Measurements from ENCODE around the gene RTF1. TPM values are rescaled to one million over a fixed set of nuclear protein-coding genes. Genes with fewer than 3 reads are reported as not detected.

The RTF1 gene
- total RNA-seq, 2 experiments from 2014 or later, result 40.4 to 45.7 TPM

DNA sequence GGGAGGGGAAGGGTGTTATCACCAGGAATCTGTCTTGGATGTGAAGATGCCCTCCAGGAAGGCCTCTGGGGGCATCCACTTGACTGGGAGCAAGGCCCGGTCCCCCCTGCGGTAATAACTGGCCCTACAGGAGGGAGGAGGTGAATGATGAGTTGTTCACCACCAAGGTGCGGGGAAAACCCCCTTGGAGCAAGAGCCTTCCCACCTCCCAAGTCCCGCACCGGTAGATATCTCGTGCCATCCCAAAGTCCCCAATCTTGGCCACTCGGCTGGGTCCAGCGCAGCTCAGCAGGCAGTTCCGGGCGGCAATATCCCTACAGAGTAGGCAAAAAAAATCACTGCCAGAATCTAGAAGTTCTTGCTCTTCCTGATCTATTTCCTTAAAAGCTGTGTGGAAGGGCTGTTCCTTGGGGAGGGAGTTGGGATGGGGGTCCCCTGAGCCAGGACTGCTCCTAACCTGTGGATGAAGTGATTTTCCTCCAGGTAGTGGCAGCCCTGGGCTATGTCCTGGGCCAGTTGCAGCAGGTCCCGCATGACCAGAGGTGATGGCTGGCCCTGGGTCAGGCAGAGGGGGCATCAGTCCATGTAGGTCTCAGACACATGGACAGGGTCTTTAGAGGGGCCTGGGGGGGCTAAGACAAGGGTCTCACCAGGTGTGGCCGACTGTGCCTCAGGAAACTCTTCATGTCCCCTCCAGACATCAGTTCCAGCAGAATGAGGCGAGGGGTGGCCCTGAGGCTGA lies 88.0 kb downstream of the RTF1 start:
- Mint-ChIP-seq H3K4me1 (peaks cover 22% of the 10 kb centered on the region), H3K27ac (peak overlapping the region; percentile 2), H3K9me3 (no peaks in the 10 kb centered on the region), H3K4me3 (no peak overlapping the region), H3K27me3 (peaks cover 65% of the 10 kb centered on the region), H3K36me3 (ENCODE audit: low read depth) (no peaks in the 10 kb centered on the region)
- no peak for DNase-seq
- ChIA-PET POLR2A (no interaction called here), CTCF (interaction anchor here (0.5 to 0.6 kb wide), 2 partner anchors 95 to 1427 kb away, joined by 4 read pairs; no protein-coding TSS in a partner anchor)

DNA sequence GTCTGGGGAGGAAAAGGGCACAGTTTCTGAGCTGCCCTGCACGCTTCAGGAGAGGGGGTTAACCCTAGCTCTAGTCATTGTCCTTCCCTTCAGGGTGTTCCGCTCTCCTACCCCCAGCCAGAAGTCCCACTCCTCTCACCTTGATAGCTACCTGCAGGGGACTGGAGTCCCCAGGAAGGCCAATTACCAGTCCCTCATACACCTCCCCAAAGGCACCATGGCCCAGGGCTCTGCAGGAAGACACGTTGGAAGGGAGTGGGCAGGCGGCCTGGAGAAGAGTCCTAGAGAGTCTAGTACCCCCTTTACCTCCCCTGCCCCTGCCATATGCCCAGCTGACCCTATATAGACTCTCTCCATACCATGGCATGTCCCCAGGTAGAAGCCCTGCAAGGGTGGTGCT lies 88.9 kb downstream of the RTF1 start:
- Mint-ChIP-seq H3K4me1 (peaks cover 19% of the 10 kb centered on the region), H3K4me3 (no peak overlapping the region)

DNA sequence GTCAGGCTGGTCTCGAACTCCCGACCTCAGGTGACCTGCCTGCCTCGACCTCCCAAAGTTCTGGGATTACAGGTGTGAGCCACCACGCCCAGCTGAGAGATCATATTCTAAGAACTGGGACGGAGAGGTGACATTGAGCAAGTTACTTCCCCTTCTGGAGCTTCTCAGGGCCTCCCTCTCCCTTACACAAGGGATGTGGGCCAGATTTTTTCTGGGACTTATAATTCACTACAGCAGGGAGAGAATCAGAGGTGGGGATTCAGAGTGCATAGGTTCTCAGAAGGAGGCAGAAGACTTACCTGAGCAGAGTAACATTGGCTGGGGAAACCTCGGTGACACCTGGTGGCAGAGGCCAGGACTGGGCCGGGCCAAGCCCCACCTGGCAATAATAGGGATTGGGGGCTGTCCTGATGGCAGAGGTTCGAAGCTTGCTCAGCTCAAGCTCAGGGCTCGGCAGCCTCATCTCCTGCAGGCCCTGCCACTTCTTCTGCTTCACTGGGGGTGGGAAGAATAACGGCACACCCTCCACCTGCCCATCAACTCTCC lies 90.0 kb downstream of the RTF1 start:
- Mint-ChIP-seq H3K4me1 (peaks cover 14% of the 10 kb centered on the region), H3K36me3 (ENCODE audit: low read depth) (no peaks in the 10 kb centered on the region), H3K27me3 (peaks cover 61% of the 10 kb centered on the region), H3K9me3 (no peaks in the 10 kb centered on the region), H3K4me3 (no peak overlapping the region), H3K27ac (no peak overlapping the region)
- CTCF ChIA-PET, result interaction anchor here (1.0 to 1.3 kb wide), 2 partner anchors 15 to 16 kb away, joined by 3 read pairs; no protein-coding TSS in a partner anchor
- POLR2A ChIA-PET, result interaction anchor here (0.5 to 0.6 kb wide), 2 partner anchors 25 to 262 kb away, joined by 4 to 6 read pairs; no protein-coding TSS in a partner anchor
- DNase-seq, result no peak

More for the DNA sequence above, 88.9 kb downstream of the RTF1 start:
- Mint-ChIP-seq H3K27ac (no peak overlapping the region), H3K9me3 (no peaks in the 10 kb centered on the region), H3K36me3 (ENCODE audit: low read depth) (no peaks in the 10 kb centered on the region), H3K27me3 (peaks cover 68% of the 10 kb centered on the region)
- ChIA-PET CTCF (interaction anchor here (0.6 kb wide), 1 partner anchor 96 kb away, joined by 4 read pairs; no protein-coding TSS in a partner anchor), POLR2A (no interaction called here)
- no peak for DNase-seq

DNA sequence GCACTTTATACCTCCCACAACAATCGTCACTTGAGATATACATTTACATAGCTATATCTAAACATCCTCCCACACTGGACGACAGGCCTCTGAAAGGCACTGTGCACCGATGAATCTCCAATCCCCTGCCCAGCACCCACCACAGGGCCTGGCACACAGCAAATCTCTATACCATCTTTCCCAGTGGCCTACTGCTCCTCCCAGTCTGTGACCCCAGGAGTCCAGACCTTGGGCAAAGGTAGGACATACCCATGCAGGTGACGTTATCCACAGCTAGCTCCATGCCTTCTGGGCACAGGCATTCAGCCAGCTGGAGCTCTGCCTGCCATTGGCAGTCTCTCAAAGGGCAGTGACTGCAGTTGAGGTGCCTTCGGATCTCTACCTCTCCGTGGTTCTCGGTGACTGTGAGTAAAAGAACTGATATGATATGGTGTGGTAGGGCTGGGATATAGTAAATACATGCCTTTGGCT lies 91.0 kb downstream of the RTF1 start:
- no peak overlapping the region for H3K27ac Mint-ChIP-seq
- peaks cover 14% of the 10 kb centered on the region for H3K4me1 Mint-ChIP-seq
- no peak for DNase-seq
- H3K36me3 Mint-ChIP-seq (ENCODE audit: low read depth), result no peaks in the 10 kb centered on the region
- H3K9me3 Mint-ChIP-seq, result no peaks in the 10 kb centered on the region
- H3K27me3 Mint-ChIP-seq, result peaks cover 61% of the 10 kb centered on the region
- no peak overlapping the region for H3K4me3 Mint-ChIP-seq
- ChIA-PET CTCF (interaction anchor here (0.6 to 1.3 kb wide), 4 partner anchors 14 to 53 kb away, joined by 3 to 4 read pairs (median 3); no protein-coding TSS in a partner anchor), POLR2A (no interaction called here)

DNA sequence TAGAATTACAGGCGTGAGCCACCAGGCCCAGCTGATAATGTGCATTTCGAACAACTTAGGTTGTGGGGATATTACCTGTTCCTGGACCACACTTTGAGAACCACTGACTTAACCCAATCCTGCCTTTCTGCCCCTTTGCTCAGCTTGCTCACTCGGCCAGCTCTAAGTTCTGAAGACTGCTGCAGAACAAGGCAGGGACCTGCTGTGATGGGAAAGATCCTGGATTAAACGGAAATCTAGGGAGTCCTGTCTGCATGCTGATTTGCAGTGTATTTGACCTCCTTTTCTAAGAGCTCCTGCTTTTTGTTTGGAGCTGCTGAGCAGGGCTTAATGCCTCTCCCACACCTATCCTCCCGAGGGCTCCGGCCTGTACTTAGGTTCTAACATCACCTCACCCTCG lies 93.8 kb downstream of the RTF1 start:
- no peak overlapping the region for H3K27ac Mint-ChIP-seq
- no peak overlapping the region for H3K4me3 Mint-ChIP-seq
- no peak for DNase-seq
- H3K9me3 Mint-ChIP-seq, result no peaks in the 10 kb centered on the region
- H3K4me1 Mint-ChIP-seq, result peaks cover 33% of the 10 kb centered on the region
- POLR2A ChIA-PET, result no interaction called here
- no peaks in the 10 kb centered on the region for H3K36me3 Mint-ChIP-seq (ENCODE audit: low read depth)
- CTCF ChIA-PET, result interaction anchor here (1.1 to 1.3 kb wide), 3 partner anchors 31 to 117 kb away, joined by 3 to 4 read pairs (median 3); no protein-coding TSS in a partner anchor
- H3K27me3 Mint-ChIP-seq, result peaks cover 53% of the 10 kb centered on the region

DNA sequence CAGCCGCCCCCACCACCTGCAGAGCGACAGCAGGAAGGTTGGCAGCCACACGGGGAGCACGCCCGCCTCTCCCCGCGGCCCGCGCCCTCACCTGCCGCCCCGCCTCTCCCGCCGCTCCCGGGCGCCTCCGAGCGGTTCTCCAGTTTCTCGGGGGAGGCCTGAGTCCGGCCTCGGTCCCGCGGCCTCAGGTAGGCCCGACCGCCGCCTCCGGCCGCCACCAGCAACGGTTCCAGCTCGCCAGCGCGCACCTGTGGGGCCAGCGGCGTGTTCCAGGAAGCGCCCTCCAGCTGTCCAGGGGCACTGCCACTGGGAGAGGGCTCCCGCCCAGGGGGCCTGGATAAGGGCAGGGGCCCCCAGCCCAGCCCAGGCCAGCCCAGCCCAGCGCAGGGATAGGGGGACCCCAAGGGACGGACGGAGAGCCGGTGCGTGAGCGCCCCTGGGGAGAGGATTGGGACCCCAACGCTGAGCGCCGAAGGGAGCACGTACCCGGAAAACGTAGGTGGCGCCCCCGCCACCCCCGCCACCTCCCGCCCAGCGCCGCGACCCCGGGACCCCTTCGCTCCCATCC lies 94.5 kb downstream of the RTF1 start:
- no peaks in the 10 kb centered on the region for H3K36me3 Mint-ChIP-seq (ENCODE audit: low read depth)
- H3K4me1 Mint-ChIP-seq, result peaks cover 33% of the 10 kb centered on the region
- no peak overlapping the region for H3K27ac Mint-ChIP-seq
- no peak overlapping the region for H3K4me3 Mint-ChIP-seq
- no peaks in the 10 kb centered on the region for H3K9me3 Mint-ChIP-seq
- no peak for DNase-seq
- H3K27me3 Mint-ChIP-seq, result peaks cover 49% of the 10 kb centered on the region
- ChIA-PET CTCF (interaction anchor here (1.1 to 1.3 kb wide), 3 partner anchors 32 to 116 kb away, joined by 3 to 4 read pairs (median 3); no protein-coding TSS in a partner anchor), POLR2A (no interaction called here)

DNA sequence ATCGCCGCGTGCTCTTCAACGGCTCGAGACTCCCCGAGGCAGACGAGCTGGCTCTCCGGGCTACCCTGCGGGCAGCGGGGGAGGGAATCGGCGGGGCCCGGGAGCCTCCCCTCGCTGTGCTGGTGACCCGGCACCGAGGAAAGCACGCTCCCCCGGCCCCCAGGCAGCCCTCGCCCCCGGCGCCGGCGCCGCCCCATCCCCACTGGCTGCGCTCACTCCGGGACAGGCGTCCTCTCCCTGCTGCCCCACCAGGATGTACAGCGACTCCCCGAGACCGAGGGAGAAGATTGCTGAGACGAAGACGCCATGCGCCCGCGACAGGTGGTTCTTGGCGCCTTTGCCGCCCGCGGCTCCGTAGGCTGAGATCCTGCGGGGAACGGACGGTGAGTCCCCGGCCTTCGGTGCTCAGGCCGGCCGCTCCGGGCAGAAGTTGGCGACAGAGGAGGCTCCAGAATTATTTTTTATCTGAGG lies 95.0 kb downstream of the RTF1 start:
- peak; percentile 26 for DNase-seq
- no peak overlapping the region for H3K27ac Mint-ChIP-seq
- ChIA-PET POLR2A (no interaction called here), CTCF (interaction anchor here (1.1 to 1.3 kb wide), 2 partner anchors 32 to 34 kb away, joined by 3 read pairs; no protein-coding TSS in a partner anchor)
- peak overlapping the region; percentile 57 for H3K4me3 Mint-ChIP-seq
- peaks cover 2% of the 10 kb centered on the region for H3K36me3 Mint-ChIP-seq (ENCODE audit: low read depth)
- no peaks in the 10 kb centered on the region for H3K9me3 Mint-ChIP-seq
- H3K27me3 Mint-ChIP-seq, result peaks cover 45% of the 10 kb centered on the region
- peaks cover 33% of the 10 kb centered on the region for H3K4me1 Mint-ChIP-seq

DNA sequence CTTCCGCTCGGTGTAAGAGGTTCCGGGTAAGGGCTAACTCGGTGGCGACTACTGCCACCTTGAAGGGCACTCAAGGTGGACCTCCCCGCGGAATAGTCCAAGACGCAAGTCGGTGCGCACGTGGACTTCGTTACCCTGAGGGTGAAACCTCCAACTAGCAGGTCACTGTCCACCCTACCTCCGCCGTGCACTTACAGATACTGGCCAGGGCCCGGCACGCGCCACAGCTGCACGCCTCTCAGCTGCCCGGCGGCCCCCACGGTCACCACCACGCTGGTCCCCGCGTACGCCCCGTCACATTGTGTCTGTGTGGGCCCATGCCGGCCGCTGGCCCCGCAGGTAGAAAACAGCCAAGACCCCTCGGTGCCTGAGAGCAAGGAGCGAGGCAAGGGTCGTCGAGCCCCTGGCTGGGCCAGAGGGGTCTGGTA lies 95.6 kb downstream of the RTF1 start:
- Mint-ChIP-seq H3K27me3 (peaks cover 39% of the 10 kb centered on the region), H3K9me3 (no peaks in the 10 kb centered on the region), H3K36me3 (ENCODE audit: low read depth) (peaks cover 3% of the 10 kb centered on the region), H3K27ac (no peak overlapping the region), H3K4me3 (peak overlapping the region; percentile 57), H3K4me1 (peaks cover 33% of the 10 kb centered on the region)
- POLR2A ChIA-PET, result no interaction called here
- CTCF ChIA-PET, result no interaction called here
- no peak for DNase-seq

DNA sequence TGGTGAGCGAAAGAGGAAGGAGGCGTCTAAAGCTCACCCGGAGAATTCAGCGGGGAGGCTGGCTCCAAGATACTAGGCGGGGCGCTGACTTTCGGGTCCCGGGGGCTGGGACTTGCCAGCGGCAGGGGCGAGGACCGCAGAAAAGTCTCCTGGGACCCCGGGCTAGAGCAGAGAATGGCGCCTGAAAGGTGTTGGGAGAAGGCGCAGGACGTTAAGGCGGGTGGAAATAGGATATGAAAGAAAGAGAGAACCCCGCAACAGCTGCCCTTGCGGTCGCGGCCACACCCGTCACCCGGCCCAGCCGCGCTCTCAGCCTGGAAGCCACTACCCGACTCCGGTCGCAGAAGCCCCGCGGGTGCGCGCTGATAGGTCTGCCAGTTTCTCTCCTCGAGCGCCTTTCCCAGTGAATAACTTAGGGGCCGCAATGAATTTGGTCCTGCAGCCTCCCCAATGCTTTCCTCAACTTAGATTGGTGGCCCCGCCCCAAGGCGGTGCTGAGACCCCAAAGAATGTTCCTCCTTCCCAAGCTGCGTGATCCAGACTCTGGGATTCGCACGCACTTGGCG lies 96.1 kb downstream of the RTF1 start:
- POLR2A ChIA-PET, result no interaction called here
- Mint-ChIP-seq H3K27me3 (peaks cover 35% of the 10 kb centered on the region), H3K9me3 (no peaks in the 10 kb centered on the region), H3K4me3 (peak overlapping the region; percentile 48), H3K27ac (peak overlapping the region; percentile 60), H3K4me1 (peaks cover 33% of the 10 kb centered on the region), H3K36me3 (ENCODE audit: low read depth) (peaks cover 3% of the 10 kb centered on the region)
- DNase-seq, result peak; percentile 46
- CTCF ChIA-PET, result interaction anchor here (0.9 kb wide), 1 partner anchor 18 kb away, joined by 3 read pairs; no protein-coding TSS in a partner anchor

DNA sequence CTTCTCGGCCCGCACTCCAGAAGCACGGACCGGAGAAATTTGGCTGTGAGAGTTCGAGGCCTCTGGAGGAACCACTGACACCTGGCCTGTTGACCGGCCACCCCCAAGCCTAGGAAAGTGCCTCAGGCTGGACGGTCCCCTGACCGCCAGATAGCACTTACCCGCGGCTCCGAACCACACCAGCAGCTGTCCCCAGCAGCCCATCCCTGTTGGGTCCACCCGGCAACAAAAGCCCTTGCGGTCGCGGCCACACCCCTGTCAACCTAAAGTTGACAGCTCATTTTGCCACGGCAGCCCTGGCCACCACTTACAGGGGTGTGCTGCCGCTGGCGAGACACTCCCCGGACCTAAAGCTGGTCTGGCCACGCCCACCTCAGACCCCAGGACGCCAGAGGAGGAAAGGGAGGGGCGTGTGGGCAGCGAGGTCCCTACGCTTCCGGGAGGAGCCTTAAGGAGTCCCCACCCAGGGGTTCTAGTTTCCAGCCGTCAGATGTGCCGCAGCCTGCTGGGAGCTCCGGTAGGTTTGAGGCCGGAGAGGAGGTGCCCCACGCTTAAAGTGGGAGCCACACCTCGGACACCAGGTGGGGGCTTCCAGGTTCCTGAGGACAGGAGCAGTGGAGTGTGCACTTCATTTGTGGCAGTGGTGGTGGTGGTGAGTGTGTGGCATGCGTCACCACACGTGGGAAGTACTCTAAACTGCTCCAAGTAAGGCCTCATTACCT lies 96.8 kb downstream of the RTF1 start, which contains the start of gene LTK:
TSS of gene LTK (minus strand) at position 322 of the 722 bp plus-strand sequence. CDS start at position 204, 118 bp downstream.
- peaks cover 35% of the 10 kb centered on the region for H3K27me3 Mint-ChIP-seq
- H3K27ac Mint-ChIP-seq, result peak within 1 kb of the TSS; percentile 60
- ChIA-PET POLR2A (interaction anchor here (0.6 kb wide), 1 partner anchor 18 kb away, joined by 3 read pairs; no protein-coding TSS in a partner anchor), CTCF (interaction anchor here (0.9 kb wide), 1 partner anchor 17 kb away, joined by 3 read pairs; no protein-coding TSS in a partner anchor)
- peak; percentile 19 for DNase-seq
- peaks cover 33% of the 10 kb centered on the region for H3K4me1 Mint-ChIP-seq
- no peaks in the 10 kb centered on the region for H3K9me3 Mint-ChIP-seq
- peak within 1 kb of the TSS; percentile 48 for H3K4me3 Mint-ChIP-seq
- peaks cover 3% of the 10 kb centered on the region for H3K36me3 Mint-ChIP-seq (ENCODE audit: low read depth)

DNA sequence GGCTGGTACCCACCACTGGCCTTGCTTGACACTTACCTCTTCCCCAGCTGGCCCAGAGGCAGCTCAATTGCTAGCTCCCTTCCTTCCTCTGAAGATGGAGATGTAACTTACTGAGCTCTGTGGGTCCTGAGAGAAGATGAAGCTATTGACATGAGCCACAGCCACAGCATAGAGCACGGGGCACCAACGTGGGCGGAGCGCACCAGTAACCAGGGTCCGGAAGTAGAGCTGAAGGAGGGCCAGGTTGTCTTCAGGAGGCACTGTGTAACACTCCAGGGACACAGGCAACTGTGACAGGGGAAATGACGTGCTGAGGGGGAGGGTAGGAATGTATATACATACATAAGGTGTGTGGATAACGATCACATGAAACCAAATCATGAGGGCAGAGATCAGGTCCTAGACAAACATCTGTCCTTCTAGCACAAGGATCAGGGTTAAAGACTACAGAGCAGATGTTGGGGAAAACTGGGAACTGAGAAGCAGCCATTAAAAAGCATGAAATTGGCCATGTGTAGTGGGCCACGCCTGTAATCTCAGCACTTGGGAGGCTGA lies 101.1 kb downstream of the RTF1 start:
- H3K27me3 Mint-ChIP-seq, result peaks cover 8% of the 10 kb centered on the region
- H3K27ac Mint-ChIP-seq, result no peak overlapping the region
- H3K4me1 Mint-ChIP-seq, result peaks cover 22% of the 10 kb centered on the region
- H3K9me3 Mint-ChIP-seq, result no peaks in the 10 kb centered on the region
- H3K36me3 Mint-ChIP-seq (ENCODE audit: low read depth), result peaks cover 3% of the 10 kb centered on the region
- H3K4me3 Mint-ChIP-seq, result no peak overlapping the region
- no peak for DNase-seq
- POLR2A ChIA-PET, result no interaction called here
- CTCF ChIA-PET, result interaction anchor here (0.5 to 1.4 kb wide), 2 partner anchors 17 to 651 kb away, joined by 3 to 4 read pairs; no protein-coding TSS in a partner anchor

DNA sequence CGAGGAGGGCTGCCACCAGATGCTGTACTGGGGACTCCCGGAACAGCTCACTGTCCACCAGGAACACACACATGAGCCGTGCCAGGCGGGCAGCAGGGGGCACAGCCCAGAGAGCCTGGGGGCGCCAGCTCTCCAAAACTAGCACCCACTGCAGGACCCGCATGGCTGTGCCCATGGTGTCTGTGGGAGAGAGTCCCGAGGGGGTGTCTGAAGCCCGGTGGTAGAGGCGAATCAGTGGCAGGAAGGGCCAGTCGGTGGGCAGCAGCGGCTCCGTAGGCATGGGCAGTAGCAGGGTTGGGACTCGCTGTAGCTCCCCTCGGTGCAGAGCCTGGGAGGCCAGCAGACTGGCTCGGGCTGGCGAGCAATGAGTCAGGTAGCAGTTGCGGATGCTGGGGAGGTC lies 103.7 kb downstream of the RTF1 start:
- Mint-ChIP-seq H3K36me3 (ENCODE audit: low read depth) (peaks cover 3% of the 10 kb centered on the region), H3K27ac (no peak overlapping the region), H3K27me3 (no peaks in the 10 kb centered on the region), H3K4me3 (no peak overlapping the region), H3K9me3 (no peaks in the 10 kb centered on the region), H3K4me1 (no peaks in the 10 kb centered on the region)
- ChIA-PET POLR2A (no interaction called here), CTCF (no interaction called here)
- no peak for DNase-seq
